Glutamatergic neuron (in vitro differentiated cells): ENCODE data around the gene USP7. TPM values are rescaled to one million over a fixed set of nuclear protein-coding genes. Genes with fewer than 3 reads are reported as not detected.

Experiments used
- DNase-seq: peaks from one replicate; pipeline ENCODE4 v3.0.0; 2022
- H3K27ac Mint-ChIP-seq: one replicate; pipeline ENCODE4 v1.8.0; 2020; ENCODE audit warnings: mild to moderate bottlenecking, mixed read lengths, inconsistent platforms; ENCODE audit not compliant: unreplicated experiment
- H3K27me3 Mint-ChIP-seq: one replicate; pipeline ENCODE4 v1.8.0; 2020; ENCODE audit warnings: mild to moderate bottlenecking, moderate library complexity, mixed read lengths, inconsistent platforms; ENCODE audit not compliant: unreplicated experiment
- H3K36me3 Mint-ChIP-seq: one replicate; pipeline ENCODE4 v1.8.0; 2020; ENCODE audit warnings: mild to moderate bottlenecking, mixed read lengths, inconsistent platforms; ENCODE audit not compliant: unreplicated experiment
- H3K4me1 Mint-ChIP-seq: one replicate; pipeline ENCODE4 v1.8.0; 2020; ENCODE audit warnings: mild to moderate bottlenecking, low read depth, mixed read lengths, inconsistent platforms; ENCODE audit not compliant: unreplicated experiment
- H3K4me3 Mint-ChIP-seq: one replicate; pipeline ENCODE4 v1.8.0; 2020; ENCODE audit warnings: mild to moderate bottlenecking, mixed read lengths, inconsistent platforms; ENCODE audit not compliant: unreplicated experiment
- H3K9me3 Mint-ChIP-seq: one replicate; pipeline ENCODE4 v1.8.0; 2020; ENCODE audit warnings: mild to moderate bottlenecking, moderate library complexity, mixed read lengths, inconsistent platforms; ENCODE audit not compliant: unreplicated experiment
- CTCF ChIP-seq: fragments of 200-600 bp; sonication (generic); IDR thresholded peaks from one replicate; pipeline ENCODE4 v1.5.0; 2021; ENCODE audit not compliant: partially characterized antibody, unreplicated experiment
- total RNA-seq: library from RNA; stranded (reverse); fragmentation: NEBNext Ultra II Directional; extraction: Animal tissue kit (Norgen Biotek cat#: 25700); gene quantifications from one replicate; pipeline ENCODE4 v1.2.1, GENCODE V29; 2021; ENCODE audit not compliant: unreplicated experiment

USP7 gene
- total RNA-seq, 1 donor from 2014 or later: 167 TPM

GRCh38 chr16:8925455-8925854, 38.3 kb downstream of the USP7 start:
- no peak for DNase-seq
- no peak overlapping the region for H3K27ac Mint-ChIP-seq
- peaks cover 36% of the 10 kb centered on the region for H3K4me1 Mint-ChIP-seq
- H3K36me3 Mint-ChIP-seq: no peaks in the 10 kb centered on the region
- no peak for TF ChIP-seq CTCF
- H3K4me3 Mint-ChIP-seq: no peak overlapping the region
- peaks cover 2% of the 10 kb centered on the region for H3K9me3 Mint-ChIP-seq
- peaks cover 2% of the 10 kb centered on the region for H3K27me3 Mint-ChIP-seq

GRCh38 chr16:8924214-8924613, 39.5 kb downstream of the USP7 start:
- Mint-ChIP-seq H3K4me3 (peak overlapping the region; percentile 17), H3K9me3 (peaks cover 7% of the 10 kb centered on the region), H3K4me1 (peaks cover 27% of the 10 kb centered on the region), H3K27ac (peak overlapping the region; percentile 73), H3K36me3 (no peaks in the 10 kb centered on the region), H3K27me3 (peaks cover 2% of the 10 kb centered on the region)
- TF ChIP-seq CTCF: no peak
- no peak for DNase-seq

- no peak for DNase-seq
- peaks cover 2% of the 10 kb centered on the region for H3K27me3 Mint-ChIP-seq
- no peaks in the 10 kb centered on the region for H3K36me3 Mint-ChIP-seq
- no peak for TF ChIP-seq CTCF
- H3K27ac Mint-ChIP-seq: peak overlapping the region; percentile 81
- peaks cover 9% of the 10 kb centered on the region for H3K9me3 Mint-ChIP-seq
- H3K4me3 Mint-ChIP-seq: no peak overlapping the region
- peaks cover 17% of the 10 kb centered on the region for H3K4me1 Mint-ChIP-seq
Measured at GRCh38 chr16:8923199-8923598, 40.5 kb downstream of the USP7 start.

- H3K4me1 Mint-ChIP-seq: peaks cover 15% of the 10 kb centered on the region
- no peak overlapping the region for H3K4me3 Mint-ChIP-seq
- no peak for TF ChIP-seq CTCF
- no peak overlapping the region for H3K27ac Mint-ChIP-seq
- H3K27me3 Mint-ChIP-seq: peaks cover 2% of the 10 kb centered on the region
- no peak for DNase-seq
- H3K9me3 Mint-ChIP-seq: peaks cover 7% of the 10 kb centered on the region
- no peaks in the 10 kb centered on the region for H3K36me3 Mint-ChIP-seq
Measured at GRCh38 chr16:8921347-8921984, 42.2 kb downstream of the USP7 start.

- no peak for DNase-seq
- no peak for TF ChIP-seq CTCF
- Mint-ChIP-seq H3K36me3 (no peaks in the 10 kb centered on the region), H3K4me3 (no peak overlapping the region), H3K4me1 (peaks cover 17% of the 10 kb centered on the region), H3K27ac (no peak overlapping the region), H3K9me3 (peaks cover 7% of the 10 kb centered on the region), H3K27me3 (peaks cover 4% of the 10 kb centered on the region)
Measured at GRCh38 chr16:8920645-8921346, 42.9 kb downstream of the USP7 start.
